OCI-LY1 (cell line): Measurements from ENCODE around the gene MAST3.

Experiments
- CTCF ChIP-seq: fragments of 200-600 bp; sonication (generic), shearing (Covaris generic); IDR thresholded peaks from 2 replicates; pipeline ENCODE4 v1.5.1; 2017; ENCODE audit warnings: mild to moderate bottlenecking, antibody characterized with exemption, low read length, moderate library complexity, mixed read lengths
- EZH2 ChIP-seq: fragments of 200-600 bp; sonication (generic), shearing (Covaris generic); IDR thresholded peaks from 2 replicates; pipeline ENCODE4 v1.8.0; 2017; ENCODE audit warnings: borderline replicate concordance, mixed run types, mild to moderate bottlenecking, antibody characterized with exemption, low read length, moderate library complexity, mixed read lengths

- TF ChIP-seq CTCF (no peak), EZH2 (no peak)
These were observed 3.1 kb downstream of the MAST3 start for GRCh38 chr19:18100710-18101109.
